OCI-LY7 (cell line): Measurements from ENCODE around the gene CACNA1I. TPM values are rescaled to one million over a fixed set of nuclear protein-coding genes. Genes with fewer than 3 reads are reported as not detected.

Source experiments
- BruUV-seq: library from RNA; stranded (reverse); fragments of 400-500 nt; replicated peaks from 2 replicates; lab custom pipeline; 2021; lab: Mats Ljungman, UMichigan
- CTCF ChIA-PET: fragments of 300-600 bp; sonication (Branson Sonifier 250); formaldehyde crosslinking; loops from one replicate; lab custom pipeline; 2022; ENCODE audit warnings: antibody characterized with exemption; ENCODE audit not compliant: unreplicated experiment; lab: Charles Lee
- POLR2A ChIA-PET: fragments of 300-600 bp; sonication (Branson Sonifier 250); formaldehyde crosslinking; loops from one replicate; lab custom pipeline; 2022; ENCODE audit warnings: antibody characterized with exemption; lab: Charles Lee
- DNase-seq: peaks from one replicate; pipeline ENCODE4 v3.0.0-alpha.2; 2015; ENCODE audit warnings: low spot score
- H2AFZ ChIP-seq: fragments of 200-600 bp; sonication (generic), shearing (Covaris generic); 2 replicates; pipeline ENCODE4 v1.6.1; 2014; ENCODE audit warnings: mild to moderate bottlenecking, antibody characterized with exemption, low read length, moderate library complexity
- H3K27ac ChIP-seq: fragments of 200-600 bp; sonication (generic); 2 replicates; pipeline ENCODE4 v1.5.1; 2014; ENCODE audit warnings: mixed run types, low read depth, mild to moderate bottlenecking, moderate library complexity, low read length, inconsistent platforms; ENCODE audit not compliant: poor library complexity, severe bottlenecking
- H3K36me3 ChIP-seq: fragments of 200-600 bp; sonication (generic); 2 replicates; pipeline ENCODE4 v1.6.1; 2014; ENCODE audit warnings: mild to moderate bottlenecking, antibody characterized with exemption, low read length, moderate library complexity, mixed read lengths; ENCODE audit not compliant: insufficient read depth
- H3K4me1 ChIP-seq: fragments of 200-600 bp; sonication (generic); 2 replicates; pipeline ENCODE4 v1.5.1; 2014; ENCODE audit warnings: mild to moderate bottlenecking, low read length; ENCODE audit not compliant: insufficient read depth, poor library complexity, severe bottlenecking
- H3K4me2 ChIP-seq: fragments of 200-600 bp; sonication (generic); 2 replicates; pipeline ENCODE4 v1.6.1; 2014; ENCODE audit warnings: mild to moderate bottlenecking, low read length
- H3K4me3 ChIP-seq: fragments of 200-600 bp; sonication (generic); 2 replicates; pipeline ENCODE4 v1.5.1; 2014; ENCODE audit warnings: mild to moderate bottlenecking, low read depth, low read length; ENCODE audit not compliant: poor library complexity, severe bottlenecking
- H3K79me2 ChIP-seq: fragments of 200-600 bp; sonication (generic); 2 replicates; pipeline ENCODE4 v1.6.1; 2016; ENCODE audit warnings: low read depth, mild to moderate bottlenecking, low read length, moderate library complexity, mixed read lengths; ENCODE audit not compliant: insufficient read depth
- H3K9me2 ChIP-seq: fragments of 200-600 bp; sonication (generic); 2 replicates; pipeline ENCODE4 v1.6.1; 2016; ENCODE audit warnings: mild to moderate bottlenecking, low read length, mixed read lengths; ENCODE audit not compliant: insufficient read depth
- H3K9me3 ChIP-seq: fragments of 200-600 bp; sonication (generic); 2 replicates; pipeline ENCODE4 v1.6.1; 2014; ENCODE audit warnings: mild to moderate bottlenecking, mixed run types, low read length, mixed read lengths
- H4K20me1 ChIP-seq: fragments of 200-600 bp; sonication (generic); 2 replicates; pipeline ENCODE4 v1.6.1; 2014; ENCODE audit warnings: mild to moderate bottlenecking, antibody characterized with exemption, low read length, moderate library complexity, mixed read lengths; ENCODE audit not compliant: insufficient read depth
- CTCF ChIP-seq: fragments of 200-600 bp; sonication (generic); conservative IDR thresholded peaks from 2 replicates; pipeline ENCODE4 v1.5.1; 2014; ENCODE audit warnings: mild to moderate bottlenecking, antibody characterized with exemption, low read length, moderate library complexity, mixed read lengths
- EZH2phosphoT487 ChIP-seq: fragments of 200-600 bp; sonication (generic); IDR thresholded peaks from 2 replicates; pipeline ENCODE4 v1.6.1; 2018; ENCODE audit warnings: low read depth, borderline replicate concordance, mild to moderate bottlenecking, mixed run types, antibody characterized with exemption, low read length, moderate library complexity, mixed read lengths
- intact Hi-C: fragments of 100-400 bp; cut with micrococcal nuclease; formaldehyde crosslinking; loops from one replicate; pipeline ENCODE4 v1.10.0; 2022; ENCODE audit not compliant: unreplicated experiment
- total RNA-seq, 2 experiments: library from RNA; depleted of rRNA in 1 of 2; stranded (reverse); fragments of >200 nt in 1 of 2; shearing (Covaris generic) in 1 of 2; gene quantifications; 2 replicates each; pipeline ENCODE4 v1.2.3, GENCODE V29; 2014 to 2022

Gene CACNA1I
- total RNA-seq, 2 experiments from 2014 or later = 0.03 TPM; not detected in 1

GRCh38 chr22:39535831-39536449, 34.6 kb upstream of the CACNA1I start:
- DNase-seq = no peak
- intact Hi-C loops = loop anchor here (10.0 kb wide), 2 partner anchors 409 to 639 kb away; partner anchors contain the start of gene TNRC6B
- peaks cover 8% of the 10 kb centered on the region for H3K36me3 ChIP-seq
- TF ChIP-seq EZH2phosphoT487 (no peak), CTCF (no peak)
- H3K79me2 ChIP-seq = peaks cover 15% of the 10 kb centered on the region
- no peaks in the 10 kb centered on the region for H3K9me3 ChIP-seq
- BruUV-seq = no TSS peak
- no peak overlapping the region for H2AFZ ChIP-seq
- peaks cover 24% of the 10 kb centered on the region for H3K4me1 ChIP-seq
- no peak overlapping the region for H3K4me2 ChIP-seq
- no peak overlapping the region for H3K4me3 ChIP-seq
- ChIA-PET CTCF (no interaction called here), POLR2A (no interaction called here)
- H3K27ac ChIP-seq = no peak overlapping the region
- peaks cover 2% of the 10 kb centered on the region; the same call in 1 of the 2 replicates for H4K20me1 ChIP-seq
- H3K9me2 ChIP-seq = no peaks in the 10 kb centered on the region

- Histone ChIP-seq H3K9me2 (no peaks in the 10 kb centered on the region), H3K27ac (no peak overlapping the region), H2AFZ (no peak overlapping the region), H3K4me1 (peaks cover 16% of the 10 kb centered on the region), H3K79me2 (peaks cover 7% of the 10 kb centered on the region), H4K20me1 (no peaks in the 10 kb centered on the region; the same call in 1 of the 2 replicates), H3K4me3 (no peak overlapping the region), H3K36me3 (peaks cover under 1% of the 10 kb centered on the region; the same call in 1 of the 2 replicates), H3K4me2 (no peak overlapping the region), H3K9me3 (no peaks in the 10 kb centered on the region)
- no peak for DNase-seq
- intact Hi-C loops = loop anchor here (10.0 kb wide), 2 partner anchors 408 to 638 kb away; partner anchors contain the start of gene TNRC6B
- no TSS peak for BruUV-seq
- POLR2A ChIA-PET = no interaction called here
- CTCF ChIA-PET = no interaction called here
- TF ChIP-seq EZH2phosphoT487 = no peak
- TF ChIP-seq CTCF = no peak
Observed at GRCh38 chr22:39536711-39537110, 33.8 kb upstream of the CACNA1I start.

DNA sequence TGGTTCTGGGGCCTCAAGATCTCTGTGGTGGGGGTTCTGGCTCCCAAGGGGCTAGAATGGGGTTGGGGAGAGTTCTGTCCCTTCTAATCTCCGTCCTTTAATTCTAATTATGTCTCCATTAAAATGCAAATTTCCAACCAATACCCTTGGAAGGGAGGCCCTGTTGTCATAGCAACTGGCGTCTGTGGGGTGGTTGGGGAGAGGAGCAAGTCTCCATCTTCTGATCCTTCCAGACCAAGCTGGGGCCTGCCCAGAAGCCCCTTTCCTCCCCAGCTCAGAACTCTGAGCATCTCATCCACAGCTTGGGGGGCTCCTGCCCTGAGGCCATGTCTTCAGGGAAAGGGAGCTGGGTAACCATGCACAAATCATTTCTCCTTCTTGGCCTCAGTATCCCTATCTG, 32.6 kb upstream of the CACNA1I start:
- no peak overlapping the region for H2AFZ ChIP-seq
- H3K4me3 ChIP-seq = no peak overlapping the region
- intact Hi-C loops = loop anchor here (10.0 kb wide), 2 partner anchors 407 to 637 kb away; partner anchors contain the start of gene TNRC6B
- no TSS peak for BruUV-seq
- no peaks in the 10 kb centered on the region for H3K36me3 ChIP-seq
- ChIA-PET CTCF (no interaction called here), POLR2A (no interaction called here)
- TF ChIP-seq CTCF = no peak
- TF ChIP-seq EZH2phosphoT487 = no peak
- no peaks in the 10 kb centered on the region for H3K79me2 ChIP-seq
- H3K9me2 ChIP-seq = no peaks in the 10 kb centered on the region
- H3K9me3 ChIP-seq = no peaks in the 10 kb centered on the region
- DNase-seq = no peak
- H3K4me2 ChIP-seq = no peak overlapping the region
- H4K20me1 ChIP-seq = no peaks in the 10 kb centered on the region
- H3K4me1 ChIP-seq = peaks cover 14% of the 10 kb centered on the region
- H3K27ac ChIP-seq = no peak overlapping the region
